HEK293 (cell line): Measurements from ENCODE around the gene RITA1.
A peak's percentile ranks its signal among the peaks of the same experiment; 100 is the strongest.

ENCODE experiments used
- GLI4 ChIP-seq: fragments of 450-650 bp; formaldehyde crosslinking; IDR thresholded peaks from 2 replicates; pipeline ENCODE4 v1.5.1; 2016; ENCODE audit warnings: missing biosample characterization, missing genetic modification characterization
- HIC1 ChIP-seq: fragments of 450-650 bp; formaldehyde crosslinking; IDR thresholded peaks from 2 replicates; pipeline ENCODE4 v1.5.1; 2016; ENCODE audit warnings: missing biosample characterization, missing genetic modification characterization
- INSM2 ChIP-seq: fragments of 450-650 bp; formaldehyde crosslinking; IDR thresholded peaks from 2 replicates; pipeline ENCODE4 v1.5.1; 2016; ENCODE audit warnings: missing biosample characterization, missing genetic modification characterization
- OSR2 ChIP-seq: fragments of 450-650 bp; formaldehyde crosslinking; IDR thresholded peaks from 2 replicates; pipeline ENCODE4 v1.5.1; 2016; ENCODE audit warnings: missing biosample characterization, missing genetic modification characterization
- REPIN1 ChIP-seq: fragments of 450-650 bp; formaldehyde crosslinking; IDR thresholded peaks from 2 replicates; pipeline ENCODE4 v1.5.1; 2017; ENCODE audit warnings: missing biosample characterization, missing genetic modification characterization, low read depth
- ZBTB6 ChIP-seq: fragments of 450-650 bp; formaldehyde crosslinking; IDR thresholded peaks from 2 replicates; pipeline ENCODE4 v1.5.1; 2017; ENCODE audit warnings: missing biosample characterization, missing genetic modification characterization
- ZBTB8A ChIP-seq: fragments of 450-650 bp; formaldehyde crosslinking; IDR thresholded peaks from 2 replicates; pipeline ENCODE4 v1.5.1; 2016; ENCODE audit warnings: missing biosample characterization, missing genetic modification characterization
- ZFP37 ChIP-seq: fragments of 450-650 bp; formaldehyde crosslinking; IDR thresholded peaks from 2 replicates; pipeline ENCODE4 v1.5.1; 2016; ENCODE audit warnings: missing biosample characterization, missing genetic modification characterization
- ZNF138 ChIP-seq: fragments of 450-650 bp; formaldehyde crosslinking; IDR thresholded peaks from 2 replicates; pipeline ENCODE4 v1.5.1; 2016; ENCODE audit warnings: missing biosample characterization, missing genetic modification characterization, borderline replicate concordance
- ZNF23 ChIP-seq: fragments of 450-650 bp; formaldehyde crosslinking; IDR thresholded peaks from 2 replicates; pipeline ENCODE4 v1.5.1; 2016; ENCODE audit warnings: missing biosample characterization, missing genetic modification characterization, borderline replicate concordance
- ZNF292 ChIP-seq: fragments of 450-650 bp; formaldehyde crosslinking; IDR thresholded peaks from 2 replicates; pipeline ENCODE4 v1.5.1; 2016; ENCODE audit warnings: low read depth, missing biosample characterization, missing genetic modification characterization, borderline replicate concordance
- ZNF335 ChIP-seq: fragments of 450-650 bp; formaldehyde crosslinking; conservative IDR thresholded peaks from 2 replicates; pipeline ENCODE4 v1.5.1; 2016; ENCODE audit warnings: missing biosample characterization, missing genetic modification characterization
- ZNF354C ChIP-seq: fragments of 450-650 bp; formaldehyde crosslinking; IDR thresholded peaks from 2 replicates; pipeline ENCODE4 v1.5.1; 2016; ENCODE audit warnings: missing biosample characterization, missing genetic modification characterization, low read depth, borderline replicate concordance
- ZNF362 ChIP-seq: fragments of 450-650 bp; formaldehyde crosslinking; IDR thresholded peaks from 2 replicates; pipeline ENCODE4 v1.5.1; 2016; ENCODE audit warnings: missing biosample characterization, missing genetic modification characterization
- ZNF398 ChIP-seq: fragments of 450-650 bp; formaldehyde crosslinking; IDR thresholded peaks from 2 replicates; pipeline ENCODE4 v1.5.1; 2017; ENCODE audit warnings: missing biosample characterization, missing genetic modification characterization
- ZNF501 ChIP-seq: fragments of 450-650 bp; formaldehyde crosslinking; IDR thresholded peaks from 2 replicates; pipeline ENCODE4 v1.5.1; 2016; ENCODE audit warnings: missing biosample characterization, missing genetic modification characterization
- ZNF513 ChIP-seq: fragments of 450-650 bp; IDR thresholded peaks from 2 replicates; pipeline ENCODE4 v1.5.1; 2018; ENCODE audit warnings: missing biosample characterization, missing genetic modification characterization
- ZNF571 ChIP-seq: fragments of 450-650 bp; formaldehyde crosslinking; IDR thresholded peaks from 2 replicates; pipeline ENCODE4 v1.5.0; 2017; ENCODE audit warnings: missing biosample characterization, missing genetic modification characterization
- ZNF600 ChIP-seq: fragments of 450-650 bp; formaldehyde crosslinking; IDR thresholded peaks from 2 replicates; pipeline ENCODE4 v1.5.1; 2016; ENCODE audit warnings: missing biosample characterization, missing genetic modification characterization
- ZNF610 ChIP-seq: fragments of 450-650 bp; formaldehyde crosslinking; IDR thresholded peaks from 2 replicates; pipeline ENCODE4 v1.5.1; 2016; ENCODE audit warnings: missing biosample characterization, missing genetic modification characterization, borderline replicate concordance
- ZNF701 ChIP-seq: fragments of 450-650 bp; formaldehyde crosslinking; IDR thresholded peaks from 2 replicates; pipeline ENCODE4 v1.5.1; 2016; ENCODE audit warnings: missing biosample characterization, missing genetic modification characterization
- ZNF777 ChIP-seq: fragments of 450-650 bp; formaldehyde crosslinking; IDR thresholded peaks from 2 replicates; pipeline ENCODE4 v1.5.1; 2017; ENCODE audit warnings: missing biosample characterization, missing genetic modification characterization, borderline replicate concordance
- ZSCAN16 ChIP-seq: fragments of 450-650 bp; formaldehyde crosslinking; IDR thresholded peaks from 2 replicates; pipeline ENCODE4 v1.5.1; 2016; ENCODE audit warnings: missing biosample characterization, missing genetic modification characterization
- ZSCAN4 ChIP-seq: fragments of 450-650 bp; formaldehyde crosslinking; IDR thresholded peaks from 2 replicates; pipeline ENCODE4 v1.5.1; 2017; ENCODE audit warnings: missing biosample characterization, missing genetic modification characterization
- ZSCAN5A ChIP-seq: fragments of 450-650 bp; formaldehyde crosslinking; IDR thresholded peaks from 2 replicates; pipeline ENCODE4 v1.5.1; 2016; ENCODE audit warnings: missing biosample characterization, missing genetic modification characterization

RITA1 gene

GRCh38 chr12:113185180-113186032 lies at the start of gene RITA1, which contains the start of gene DDX54 (continued):
- no peak for TF ChIP-seq ZSCAN16 (tag by site-specific recombination)
- TF ChIP-seq ZNF571: no peak
- TF ChIP-seq ZBTB6: no peak
- no peak for TF ChIP-seq ZNF362 (tag by site-specific recombination)
- TF ChIP-seq ZNF501 (tag by site-specific recombination): peak; percentile 98
- TF ChIP-seq INSM2: peak; percentile 75
- TF ChIP-seq ZNF600: peak; percentile 75
- no peak for TF ChIP-seq ZNF292 (tag by site-specific recombination)
- no peak for TF ChIP-seq ZNF138
- no peak; the same call in none of the 2 replicates for TF ChIP-seq REPIN1 (tag by site-specific recombination)
- TF ChIP-seq ZNF335 (tag by site-specific recombination): peak; percentile 83
- no peak for TF ChIP-seq ZNF701
- no peak for TF ChIP-seq ZNF354C
- no peak for TF ChIP-seq OSR2 (tag by site-specific recombination)
- TF ChIP-seq ZSCAN5A (tag by site-specific recombination): peak; percentile 80; the same call in 1 of the 2 replicates
- peak; percentile 35; the same call in 1 of the 2 replicates for TF ChIP-seq ZSCAN4 (tag by site-specific recombination)
- TF ChIP-seq HIC1: no peak; the same call in 1 of the 2 replicates
- TF ChIP-seq ZNF610: peak; percentile 78
- TF ChIP-seq ZNF777 (tag by site-specific recombination): no peak
- no peak for TF ChIP-seq ZNF513 (tag by site-specific recombination)
- peak; percentile 83; the same call in 1 of the 2 replicates for TF ChIP-seq ZFP37 (tag by site-specific recombination)
- peak; percentile 72 for TF ChIP-seq ZBTB8A
- no peak for TF ChIP-seq ZNF23
- peak; percentile 64 for TF ChIP-seq ZNF398 (tag by site-specific recombination)
- TF ChIP-seq GLI4 (tag by site-specific recombination): 0 out of 2 replicates have a peak, but pooled peaks have one; percentile 25
